HepG2 (cell line): Measurements from ENCODE around the gene HMGB4. TPM values are rescaled to one million over a fixed set of nuclear protein-coding genes. Genes with fewer than 3 reads are reported as not detected.

Experiments
- ATAC-seq: fragments of 200-7000 bp; cut with Tn5 transposase; 3 replicates; pipeline ENCODE4 v1.9.1; 2020; ENCODE audit warnings: mild to moderate bottlenecking, moderate library complexity
- BruUV-seq: library from RNA; stranded (reverse); fragments of 400-500 nt; replicated peaks from 2 replicates; lab custom pipeline; 2021; lab: Mats Ljungman, UMichigan
- CTCF ChIA-PET: fragments of 300-600 bp; formaldehyde crosslinking; extraction: SDS; loops from one replicate; lab custom pipeline; 2021; ENCODE audit warnings: low total read pairs, inconsistent platforms, low intra/inter-chr PET ratio; lab: Yijun Ruan, JAX
- POLR2A ChIA-PET: fragments of 350-600 bp; sonication (Branson Sonifier 250); formaldehyde crosslinking; loops from one replicate; lab custom pipeline; 2020; ENCODE audit warnings: antibody characterized with exemption, inconsistent platforms; lab: Yijun Ruan, JAX
- DNase-seq: peaks from one replicate; pipeline ENCODE4 v3.0.0-alpha.2; 2015; ENCODE audit warnings: low spot score
- FAIRE-seq: peaks from 3 replicates; lab custom pipeline; 2011; peaks lifted over from hg19 to GRCh38; lab: Jason Lieb, UNC
- H2AFZ ChIP-seq: one replicate; pipeline ENCODE4 v1.6.1; 2011; ENCODE audit warnings: low read length, inconsistent platforms
- H3K27ac ChIP-seq: fragments of 300-600 bp; 3 replicates; pipeline ENCODE4 v1.8.0; 2011; ENCODE audit warnings: mixed run types, mild to moderate bottlenecking, mixed read lengths, low read length, inconsistent platforms; ENCODE audit not compliant: insufficient read depth; ENCODE audit errors: extremely low read length
- H3K27me3 ChIP-seq, 2 experiments: fragments of 200-600 bp in 1 of 2; 2 replicates in 1 of 2; 3 replicates in 1 of 2; pipeline versions ENCODE4 v1.6.0 to v1.8.0; 2011; ENCODE audit warnings: low read length in 2 of 2, mild to moderate bottlenecking in 2 of 2, moderate library complexity in 2 of 2, inconsistent platforms in 1 of 2; ENCODE audit not compliant: insufficient read depth in 2 of 2, control insufficient read depth in 1 of 2
- H3K36me3 ChIP-seq, 2 experiments: fragments of 200-600 bp in 1 of 2; replicated peaks in 1 of 2; 2 replicates in 1 of 2; 3 replicates in 1 of 2; pipeline versions ENCODE4 v1.5.1 to v1.8.0; 2011; ENCODE audit warnings: low read length in 2 of 2, inconsistent platforms in 1 of 2; ENCODE audit not compliant: insufficient read depth in 2 of 2, control insufficient read depth in 1 of 2
- H3K4me1 ChIP-seq: 2 replicates; pipeline ENCODE4 v1.5.1; 2012; ENCODE audit warnings: low read length, inconsistent platforms; ENCODE audit not compliant: insufficient read depth
- H3K4me2 ChIP-seq: 2 replicates; pipeline ENCODE4 v1.6.0; 2011; ENCODE audit warnings: low read depth, low read length, inconsistent platforms
- H3K4me3 ChIP-seq, 3 experiments: fragments of 200-600 bp in 1 of 3; sonication (generic), shearing (Covaris generic) in 1 of 3; replicated peaks in 1 of 3; 2 replicates each; pipeline ENCODE4 v1.5.1; 2011 to 2016; ENCODE audit warnings: low read length in 3 of 3, inconsistent platforms in 2 of 3, low read depth in 2 of 3, mild to moderate bottlenecking in 2 of 3, control low read depth in 1 of 3, mixed read lengths in 1 of 3; ENCODE audit not compliant: insufficient read depth in 1 of 3
- H3K79me2 ChIP-seq: one replicate; pipeline ENCODE4 v1.6.1; 2011; ENCODE audit warnings: low read length, inconsistent platforms; ENCODE audit not compliant: insufficient read depth
- H3K9ac ChIP-seq: 2 replicates; pipeline ENCODE4 v1.6.0; 2011; ENCODE audit warnings: mild to moderate bottlenecking, low read depth, low read length, inconsistent platforms; ENCODE audit not compliant: insufficient read depth
- H3K9me3 ChIP-seq: 2 replicates; pipeline ENCODE4 v1.5.1; 2012; ENCODE audit warnings: mild to moderate bottlenecking, low read length
- H4K20me1 ChIP-seq: 2 replicates; pipeline ENCODE4 v1.6.0; 2011; ENCODE audit warnings: inconsistent platforms, mild to moderate bottlenecking, low read length, moderate library complexity; ENCODE audit not compliant: insufficient read depth
- ARHGAP35 ChIP-seq: sonication (generic); formaldehyde crosslinking; IDR thresholded peaks from 2 replicates; pipeline ENCODE4 v1.9.0; 2022; ENCODE audit warnings: mild to moderate bottlenecking, inconsistent platforms, moderate library complexity, missing genetic modification reagents, borderline replicate concordance
- CEBPG ChIP-seq: IDR thresholded peaks from 2 replicates; pipeline ENCODE4 v1.6.1; 2016
- CENPX ChIP-seq: sonication (generic); formaldehyde crosslinking; IDR thresholded peaks from 2 replicates; pipeline ENCODE4 v1.9.0; 2021; ENCODE audit warnings: mild to moderate bottlenecking, missing genetic modification reagents, moderate library complexity
- HDAC2 ChIP-seq: sonication (generic); formaldehyde crosslinking; IDR thresholded peaks from 2 replicates; pipeline ENCODE4 v1.4.0; 2020; ENCODE audit warnings: missing genetic modification reagents
- KDM4B ChIP-seq: sonication (generic); formaldehyde crosslinking; IDR thresholded peaks from 2 replicates; pipeline ENCODE4 v1.4.0; 2020; ENCODE audit warnings: missing genetic modification reagents
- KDM6A ChIP-seq: IDR thresholded peaks from 2 replicates; pipeline ENCODE4 v1.6.1; 2016; ENCODE audit warnings: low read depth
- NFYC ChIP-seq: IDR thresholded peaks from 2 replicates; pipeline ENCODE4 v1.6.1; 2016; ENCODE audit warnings: missing genetic modification reagents, missing compliant biosample characterization
- PHF21A ChIP-seq: sonication (generic); formaldehyde crosslinking; IDR thresholded peaks from 2 replicates; pipeline ENCODE4 v1.5.0; 2020; ENCODE audit warnings: mild to moderate bottlenecking, missing genetic modification reagents
- SRY ChIP-seq: sonication (generic); formaldehyde crosslinking; IDR thresholded peaks from 2 replicates; pipeline ENCODE4 v1.8.0; 2022; ENCODE audit warnings: mild to moderate bottlenecking, missing genetic modification reagents
- ZNF564 ChIP-seq: sonication (generic); formaldehyde crosslinking; IDR thresholded peaks from 2 replicates; pipeline ENCODE4 v1.8.1; 2023; ENCODE audit warnings: mild to moderate bottlenecking, missing genetic modification reagents
- ZNF839 ChIP-seq: sonication (generic); formaldehyde crosslinking; IDR thresholded peaks from 2 replicates; pipeline ENCODE4 v1.4.0; 2020; ENCODE audit warnings: missing genetic modification reagents, mild to moderate bottlenecking, borderline replicate concordance
- WGBS: methylation state at CpG from one replicate; pipeline ENCODE4 v1.1.6; 2017; ENCODE audit warnings: low lambda C conversion rate; 5-methylcytosine and 5-hydroxymethylcytosine counted together
- in situ Hi-C: cut with HindIII; loops from 2 replicates; pipeline ENCODE4 v1.10.0; 2017; ENCODE audit warnings: low pct_unique_long_range_greater_than_20kb; ENCODE audit not compliant: extremely low pct_ligation_motif_present
- intact Hi-C: fragments of 100-400 bp; cut with micrococcal nuclease; formaldehyde crosslinking; loops from one replicate; pipeline ENCODE4 v1.10.0; 2022; ENCODE audit not compliant: unreplicated experiment
- polyA plus RNA-seq, 8 experiments: library from polyadenylated mRNA; depleted of rRNA in 3 of 8; stranded (reverse) in 7 of 8; unstranded in 1 of 8; fragments of >200 nt; fragmentation: Illumina TruSeq in 4 of 8; extraction: Trizol in 4 of 8; gene quantifications; 2 replicates each; pipeline versions ENCODE4 v1.2.1 to v1.2.3, GENCODE V29; 2011 to 2016; ENCODE audit warnings: low read depth in 4 of 8, missing spikeins in 1 of 8, mixed read lengths in 1 of 8; ENCODE audit not compliant: insufficient read depth in 1 of 8
- total RNA-seq, 5 experiments: library from RNA; depleted of rRNA; stranded (reverse); fragments of >200 nt; fragmentation: Illumina TruSeq; extraction: Trizol; gene quantifications; 2 replicates each; pipeline ENCODE4 v1.2.3, GENCODE V29; 2016; ENCODE audit warnings: low read depth in 1 of 5
- TF ChIP-seq, protein P1 (sequence below): sonication (generic); formaldehyde crosslinking; IDR thresholded peaks from 2 replicates; pipeline ENCODE4 v1.4.0; 2020; ENCODE audit warnings: missing genetic modification reagents
- TF ChIP-seq, protein P2 (sequence below): sonication (generic); formaldehyde crosslinking; IDR thresholded peaks from 2 replicates; pipeline ENCODE4 v1.5.1; 2020; ENCODE audit warnings: mild to moderate bottlenecking, missing genetic modification reagents
- TF ChIP-seq, protein P3 (sequence below): sonication (generic); formaldehyde crosslinking; IDR thresholded peaks from 2 replicates; pipeline ENCODE4 v1.4.0; 2020; ENCODE audit warnings: mild to moderate bottlenecking, missing genetic modification reagents
- TF ChIP-seq, protein P4 (sequence below): sonication (generic); formaldehyde crosslinking; IDR thresholded peaks from 2 replicates; pipeline ENCODE4 v1.4.0; 2020; ENCODE audit warnings: missing genetic modification reagents
- TF ChIP-seq, protein P5 (sequence below): sonication (generic); formaldehyde crosslinking; conservative IDR thresholded peaks from 2 replicates; pipeline ENCODE4 v1.4.0; 2020; ENCODE audit warnings: missing genetic modification reagents

The HMGB4 gene
- total and polyA plus RNA-seq, 2 of the 13 experiments (the other 11 are each of a cell fraction or from before 2014, with no cell fraction given) = not detected

DNA sequence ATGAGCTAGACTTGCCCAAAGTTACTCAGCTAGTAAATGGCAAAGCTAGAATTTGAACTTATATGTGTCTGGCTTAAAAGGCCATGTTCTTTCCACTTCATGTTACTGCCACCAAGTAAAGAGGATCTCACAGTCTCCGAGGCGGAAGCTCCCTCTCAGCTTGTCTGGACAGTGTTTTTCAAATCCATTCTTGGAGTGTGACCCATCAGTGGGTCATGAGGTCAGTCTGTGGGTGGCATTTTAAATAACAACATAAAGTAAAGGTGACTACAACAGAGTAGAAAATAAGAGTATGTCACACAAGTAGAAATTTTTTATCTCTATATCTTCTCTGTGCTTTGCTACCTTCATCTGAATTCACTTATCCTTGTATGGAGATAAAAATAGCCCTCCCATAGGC is 3.2 kb upstream of the HMGB4 start:
- intact Hi-C loops (no loop called here), in situ Hi-C loops (no loop called here)
- Histone ChIP-seq H3K79me2 (no peaks in the 10 kb centered on the region), H3K4me3 (no peak overlapping the region), H4K20me1 (no peaks in the 10 kb centered on the region), H3K27ac (no peak overlapping the region), H2AFZ (no peak overlapping the region), H3K27me3 (peaks cover 0 to 9% of the 10 kb centered on the region in 2 experiments; a peak in 1 of 5 replicates), H3K4me1 (no peaks in the 10 kb centered on the region), H3K9ac (no peak overlapping the region), H3K36me3 (no peaks in the 10 kb centered on the region), H3K4me2 (no peak overlapping the region), H3K9me3 (no peaks in the 10 kb centered on the region)
- ATAC-seq = no peak
- DNase-seq = no peak
- POLR2A ChIA-PET = no interaction called here
- CTCF ChIA-PET = no interaction called here
- no TSS peak for BruUV-seq
- WGBS = 51% methylated on average over 2 of the region's 2 CpGs
- FAIRE-seq = no peak
- TF ChIP-seq, protein P1, sequence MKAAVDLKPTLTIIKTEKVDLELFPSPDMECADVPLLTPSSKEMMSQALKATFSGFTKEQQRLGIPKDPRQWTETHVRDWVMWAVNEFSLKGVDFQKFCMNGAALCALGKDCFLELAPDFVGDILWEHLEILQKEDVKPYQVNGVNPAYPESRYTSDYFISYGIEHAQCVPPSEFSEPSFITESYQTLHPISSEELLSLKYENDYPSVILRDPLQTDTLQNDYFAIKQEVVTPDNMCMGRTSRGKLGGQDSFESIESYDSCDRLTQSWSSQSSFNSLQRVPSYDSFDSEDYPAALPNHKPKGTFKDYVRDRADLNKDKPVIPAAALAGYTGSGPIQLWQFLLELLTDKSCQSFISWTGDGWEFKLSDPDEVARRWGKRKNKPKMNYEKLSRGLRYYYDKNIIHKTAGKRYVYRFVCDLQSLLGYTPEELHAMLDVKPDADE (CRISPR knock-in tag) = no peak
- TF ChIP-seq CENPX (CRISPR knock-in tag) = no peak
- no peak for TF ChIP-seq ZNF564 (CRISPR knock-in tag)
- TF ChIP-seq KDM6A = no peak
- TF ChIP-seq, protein P2, sequence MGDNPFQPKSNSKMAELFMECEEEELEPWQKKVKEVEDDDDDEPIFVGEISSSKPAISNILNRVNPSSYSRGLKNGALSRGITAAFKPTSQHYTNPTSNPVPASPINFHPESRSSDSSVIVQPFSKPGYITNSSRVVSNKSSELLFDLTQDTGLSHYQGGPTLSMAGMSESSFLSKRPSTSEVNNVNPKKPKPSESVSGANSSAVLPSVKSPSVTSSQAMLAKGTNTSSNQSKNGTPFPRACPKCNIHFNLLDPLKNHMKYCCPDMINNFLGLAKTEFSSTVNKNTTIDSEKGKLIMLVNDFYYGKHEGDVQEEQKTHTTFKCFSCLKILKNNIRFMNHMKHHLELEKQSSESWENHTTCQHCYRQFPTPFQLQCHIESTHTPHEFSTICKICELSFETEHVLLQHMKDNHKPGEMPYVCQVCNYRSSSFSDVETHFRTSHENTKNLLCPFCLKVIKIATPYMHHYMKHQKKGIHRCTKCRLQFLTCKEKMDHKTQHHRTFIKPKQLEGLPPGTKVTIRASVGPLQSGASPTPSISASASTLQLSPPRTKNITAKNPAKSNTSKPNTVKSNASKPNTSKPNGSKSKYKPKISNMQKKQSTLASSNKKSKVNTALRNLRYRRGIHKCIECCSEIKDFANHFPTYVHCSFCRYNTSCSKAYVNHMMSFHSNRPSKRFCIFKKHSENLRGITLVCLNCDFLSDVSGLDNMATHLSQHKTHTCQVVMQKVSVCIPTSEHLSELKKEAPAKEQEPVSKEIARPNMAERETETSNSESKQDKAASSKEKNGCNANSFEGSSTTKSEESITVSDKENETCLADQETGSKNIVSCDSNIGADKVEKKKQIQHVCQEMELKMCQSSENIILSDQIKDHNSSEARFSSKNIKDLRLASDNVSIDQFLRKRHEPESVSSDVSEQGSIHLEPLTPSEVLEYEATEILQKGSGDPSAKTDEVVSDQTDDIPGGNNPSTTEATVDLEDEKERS = no peak
- TF ChIP-seq ARHGAP35 = no peak
- TF ChIP-seq ZNF839 (CRISPR knock-in tag) = no peak
- TF ChIP-seq PHF21A (CRISPR knock-in tag) = no peak
- no peak for TF ChIP-seq CEBPG (CRISPR knock-in tag)
- no peak for TF ChIP-seq NFYC
- TF ChIP-seq HDAC2 = no peak
- TF ChIP-seq, protein P3, sequence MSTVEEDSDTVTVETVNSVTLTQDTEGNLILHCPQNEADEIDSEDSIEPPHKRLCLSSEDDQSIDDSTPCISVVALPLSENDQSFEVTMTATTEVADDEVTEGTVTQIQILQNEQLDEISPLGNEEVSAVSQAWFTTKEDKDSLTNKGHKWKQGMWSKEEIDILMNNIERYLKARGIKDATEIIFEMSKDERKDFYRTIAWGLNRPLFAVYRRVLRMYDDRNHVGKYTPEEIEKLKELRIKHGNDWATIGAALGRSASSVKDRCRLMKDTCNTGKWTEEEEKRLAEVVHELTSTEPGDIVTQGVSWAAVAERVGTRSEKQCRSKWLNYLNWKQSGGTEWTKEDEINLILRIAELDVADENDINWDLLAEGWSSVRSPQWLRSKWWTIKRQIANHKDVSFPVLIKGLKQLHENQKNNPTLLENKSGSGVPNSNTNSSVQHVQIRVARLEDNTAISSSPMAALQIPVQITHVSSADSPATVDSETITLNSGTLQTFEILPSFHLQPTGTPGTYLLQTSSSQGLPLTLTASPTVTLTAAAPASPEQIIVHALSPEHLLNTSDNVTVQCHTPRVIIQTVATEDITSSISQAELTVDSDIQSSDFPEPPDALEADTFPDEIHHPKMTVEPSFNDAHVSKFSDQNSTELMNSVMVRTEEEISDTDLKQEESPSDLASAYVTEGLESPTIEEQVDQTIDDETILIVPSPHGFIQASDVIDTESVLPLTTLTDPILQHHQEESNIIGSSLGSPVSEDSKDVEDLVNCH (CRISPR knock-in tag) = no peak
- TF ChIP-seq SRY (CRISPR knock-in tag) = no peak
- TF ChIP-seq, protein P4, sequence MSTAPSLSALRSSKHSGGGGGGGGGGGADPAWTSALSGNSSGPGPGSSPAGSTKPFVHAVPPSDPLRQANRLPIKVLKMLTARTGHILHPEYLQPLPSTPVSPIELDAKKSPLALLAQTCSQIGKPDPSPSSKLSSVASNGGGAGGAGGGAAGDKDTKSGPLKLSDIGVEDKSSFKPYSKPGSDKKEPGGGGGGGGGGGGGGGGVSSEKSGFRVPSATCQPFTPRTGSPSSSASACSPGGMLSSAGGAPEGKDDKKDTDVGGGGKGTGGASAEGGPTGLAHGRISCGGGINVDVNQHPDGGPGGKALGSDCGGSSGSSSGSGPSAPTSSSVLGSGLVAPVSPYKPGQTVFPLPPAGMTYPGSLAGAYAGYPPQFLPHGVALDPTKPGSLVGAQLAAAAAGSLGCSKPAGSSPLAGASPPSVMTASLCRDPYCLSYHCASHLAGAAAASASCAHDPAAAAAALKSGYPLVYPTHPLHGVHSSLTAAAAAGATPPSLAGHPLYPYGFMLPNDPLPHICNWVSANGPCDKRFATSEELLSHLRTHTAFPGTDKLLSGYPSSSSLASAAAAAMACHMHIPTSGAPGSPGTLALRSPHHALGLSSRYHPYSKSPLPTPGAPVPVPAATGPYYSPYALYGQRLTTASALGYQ (CRISPR knock-in tag) = no peak
- TF ChIP-seq, protein P5, sequence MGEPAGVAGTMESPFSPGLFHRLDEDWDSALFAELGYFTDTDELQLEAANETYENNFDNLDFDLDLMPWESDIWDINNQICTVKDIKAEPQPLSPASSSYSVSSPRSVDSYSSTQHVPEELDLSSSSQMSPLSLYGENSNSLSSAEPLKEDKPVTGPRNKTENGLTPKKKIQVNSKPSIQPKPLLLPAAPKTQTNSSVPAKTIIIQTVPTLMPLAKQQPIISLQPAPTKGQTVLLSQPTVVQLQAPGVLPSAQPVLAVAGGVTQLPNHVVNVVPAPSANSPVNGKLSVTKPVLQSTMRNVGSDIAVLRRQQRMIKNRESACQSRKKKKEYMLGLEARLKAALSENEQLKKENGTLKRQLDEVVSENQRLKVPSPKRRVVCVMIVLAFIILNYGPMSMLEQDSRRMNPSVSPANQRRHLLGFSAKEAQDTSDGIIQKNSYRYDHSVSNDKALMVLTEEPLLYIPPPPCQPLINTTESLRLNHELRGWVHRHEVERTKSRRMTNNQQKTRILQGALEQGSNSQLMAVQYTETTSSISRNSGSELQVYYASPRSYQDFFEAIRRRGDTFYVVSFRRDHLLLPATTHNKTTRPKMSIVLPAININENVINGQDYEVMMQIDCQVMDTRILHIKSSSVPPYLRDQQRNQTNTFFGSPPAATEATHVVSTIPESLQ = no peak
- TF ChIP-seq KDM4B = no peak
